HG03565 (cell line): Measurements from ENCODE around the gene DDX21.
"Not testable (repeated sequence)": the region's sequence is repeated elsewhere in the genome, so short reads cannot be mapped to it uniquely, and the experiment has no call there.

ENCODE experiments used
- ATAC-seq: cut with Tn5 transposase; IDR thresholded peaks from one replicate; pipeline ENCODE4 v1.9.1; 2021; ENCODE audit warnings: mild to moderate bottlenecking, moderate library complexity; ENCODE audit not compliant: unreplicated experiment

Gene DDX21

GRCh38 chr10:68987611-68988010 lies 31.6 kb downstream of the DDX21 start:
- no peak for ATAC-seq

DNA sequence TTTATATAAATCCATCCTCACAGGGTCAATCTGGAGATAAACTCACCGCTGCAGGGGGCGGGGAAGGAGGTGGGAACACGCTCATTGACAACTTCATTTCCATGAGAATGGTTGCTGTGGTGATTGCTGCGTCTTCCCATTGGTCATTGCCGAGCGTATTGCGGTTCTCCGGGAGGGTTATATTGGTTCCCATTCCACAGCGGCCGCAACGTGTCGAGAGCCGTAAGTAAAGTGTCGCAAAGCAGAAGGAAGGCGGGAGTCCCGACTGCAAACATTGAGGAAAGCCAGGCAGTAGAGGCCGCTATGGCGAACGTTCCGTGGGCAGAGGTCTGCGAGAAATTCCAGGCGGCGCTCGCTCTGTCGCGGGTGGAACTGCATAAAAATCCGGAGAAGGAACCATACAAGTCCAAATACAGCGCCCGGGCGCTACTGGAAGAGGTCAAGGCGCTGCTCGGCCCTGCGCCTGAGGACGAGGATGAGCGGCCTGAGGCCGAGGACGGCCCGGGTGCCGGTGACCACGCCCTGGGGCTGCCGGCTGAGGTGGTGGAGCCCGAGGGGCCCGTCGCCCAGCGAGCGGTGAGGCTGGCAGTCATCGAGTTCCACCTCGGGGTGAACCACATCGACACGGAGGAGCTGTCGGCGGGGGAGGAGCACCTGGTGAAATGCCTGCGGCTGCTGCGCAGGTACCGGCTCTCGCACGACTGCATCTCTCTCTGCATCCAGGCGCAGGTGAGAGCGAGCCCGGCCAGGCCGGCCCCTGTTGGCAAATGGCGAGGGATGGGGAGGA lies 32.8 kb downstream of the DDX21 start, which contains the start of gene KIFBP:
Gene KIFBP (plus strand): TSS at position 274 of the 787 bp plus-strand sequence. CDS start 30 bp downstream, at position 304.
- peak; percentile 70 for ATAC-seq

- no peak for ATAC-seq
Measured at GRCh38 chr10:68989317-68989990, 33.5 kb downstream of the DDX21 start.

DNA sequence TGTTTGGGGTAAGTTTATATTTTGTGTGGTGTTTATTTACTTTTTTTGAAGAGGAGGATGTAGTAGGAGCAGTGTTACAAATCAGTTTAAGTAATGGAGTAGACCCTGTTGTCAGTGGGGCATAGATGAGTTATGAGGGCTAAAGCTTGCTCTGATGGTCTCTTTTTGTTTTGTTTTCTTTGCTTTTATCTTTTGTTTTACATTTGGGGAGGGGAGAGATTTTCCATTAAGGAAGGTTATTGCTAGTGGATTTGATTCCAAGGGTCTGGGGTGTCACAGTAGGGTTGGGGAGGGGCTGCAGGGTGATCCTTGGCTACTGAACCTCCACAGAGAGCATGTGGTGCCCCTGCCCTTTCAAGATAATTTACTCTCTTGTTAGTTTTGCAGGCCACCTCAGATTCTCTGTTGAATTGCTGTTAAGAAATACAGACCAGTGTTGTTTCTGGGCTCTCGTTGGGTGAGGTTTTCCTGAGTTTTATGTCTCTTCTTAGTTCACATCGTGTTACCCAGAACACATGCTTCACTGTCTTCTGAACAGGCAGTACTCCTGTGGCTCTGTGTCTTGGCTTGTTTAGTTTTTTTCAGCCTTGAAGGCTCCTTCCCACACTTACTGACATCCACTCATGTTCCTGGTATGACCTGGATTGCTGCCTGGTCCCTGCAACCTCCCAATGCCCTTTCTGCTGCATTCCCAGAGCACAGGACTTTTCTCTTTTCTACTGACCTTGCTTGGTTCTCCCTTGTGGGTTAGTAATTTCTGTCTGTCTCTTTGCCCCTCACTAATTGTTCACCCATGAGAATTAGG lies 36.9 kb downstream of the DDX21 start:
- no peak for ATAC-seq

DNA sequence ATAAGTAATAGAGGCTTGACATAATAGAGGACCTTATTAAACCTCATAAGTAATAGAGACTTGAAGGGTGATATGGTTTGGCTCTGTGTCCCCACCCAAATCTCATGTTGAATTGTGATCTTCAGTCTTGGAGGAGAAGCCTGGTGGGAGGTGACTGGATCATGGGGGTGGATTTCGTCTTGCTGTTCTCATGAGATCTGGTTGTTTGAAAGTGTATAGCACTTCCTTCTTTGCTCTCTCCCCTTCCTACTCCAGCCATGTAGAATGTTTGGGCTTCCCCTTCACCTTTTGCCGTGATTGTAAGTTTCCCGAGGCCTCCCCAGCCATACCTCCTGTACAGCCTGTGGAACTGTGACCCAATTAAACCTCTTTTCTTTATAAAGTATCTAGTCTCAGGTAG lies 41.2 kb downstream of the DDX21 start:
- no peak for ATAC-seq

DNA sequence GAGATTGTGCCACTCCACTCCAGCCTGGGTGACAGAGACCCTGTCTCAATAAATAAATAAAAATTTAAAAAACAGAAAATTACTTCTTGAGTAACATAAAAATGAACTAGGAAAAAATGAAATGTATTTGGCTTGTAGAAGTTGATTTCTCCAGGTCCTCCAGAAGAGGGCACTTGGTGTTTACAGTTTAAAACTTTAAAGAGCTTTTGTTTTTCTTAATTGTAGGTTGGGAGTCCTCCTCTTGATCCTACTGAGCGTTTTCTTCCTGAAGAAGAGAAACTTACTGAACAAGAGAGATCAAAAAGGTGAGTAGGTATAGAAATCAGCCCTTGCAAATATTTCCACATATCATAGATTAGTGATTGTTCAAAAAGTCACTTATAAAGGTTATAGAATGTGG lies 48.9 kb downstream of the DDX21 start:
- ATAC-seq: no peak

DNA sequence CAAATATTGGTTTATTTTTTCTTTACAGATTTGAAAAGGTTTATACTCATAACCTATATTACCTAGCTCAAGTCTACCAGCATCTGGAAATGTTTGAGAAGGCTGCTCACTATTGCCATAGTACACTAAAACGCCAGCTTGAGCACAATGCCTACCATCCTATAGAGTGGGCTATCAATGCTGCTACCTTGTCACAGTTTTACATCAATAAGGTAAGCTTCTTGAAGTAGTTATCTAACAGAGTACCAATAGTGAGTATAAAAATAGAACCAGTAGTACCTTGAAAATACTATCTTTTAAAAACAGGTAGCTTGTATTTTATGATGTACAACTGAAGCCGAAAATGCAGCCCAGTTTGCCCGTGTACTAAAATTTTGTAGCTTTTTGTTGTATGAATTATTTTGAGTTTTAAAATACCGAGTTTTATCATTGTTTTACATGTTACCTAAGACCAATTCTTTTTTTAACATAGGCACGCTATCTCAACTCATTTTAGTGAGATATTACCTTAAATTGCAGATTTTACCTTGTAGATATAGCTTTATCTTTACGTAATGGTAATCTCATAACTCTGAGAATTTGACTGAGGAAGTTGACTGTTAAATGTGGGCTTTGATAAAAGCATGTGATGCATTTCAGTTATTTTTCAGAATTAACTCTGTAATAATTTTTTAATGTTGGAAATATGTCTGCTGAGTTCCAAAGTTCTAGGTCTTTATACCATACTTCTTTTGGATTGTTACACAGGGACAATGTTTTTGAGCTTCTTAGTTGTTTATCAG lies 49.9 kb downstream of the DDX21 start:
- ATAC-seq: no peak

GRCh38 chr10:69007260-69007659 lies 51.3 kb downstream of the DDX21 start:
- no peak for ATAC-seq

GRCh38 chr10:69009360-69009759 lies 53.4 kb downstream of the DDX21 start:
- no peak for ATAC-seq

DNA sequence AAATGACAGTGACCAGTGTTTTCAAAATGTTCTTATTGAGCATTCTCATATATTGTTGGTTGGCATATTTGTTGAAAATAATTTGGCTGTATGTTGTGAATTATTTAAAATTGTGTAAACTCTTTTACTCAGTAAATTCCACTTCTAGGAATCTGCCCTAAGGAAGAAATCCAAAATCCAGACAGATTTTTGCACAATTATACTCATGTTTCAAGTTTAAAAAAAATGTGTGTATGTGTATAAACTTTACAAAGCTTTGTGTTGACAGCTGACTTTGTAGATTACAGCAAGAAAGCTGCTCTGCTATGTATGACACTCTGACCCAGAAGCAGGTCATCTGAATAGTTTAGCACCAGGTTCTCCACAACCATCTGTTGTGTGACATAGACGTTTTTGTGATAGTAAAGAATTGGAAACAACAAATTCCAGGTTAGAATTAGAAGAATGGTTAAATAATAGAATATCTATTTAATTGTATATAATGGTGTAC lies 54.2 kb downstream of the DDX21 start:
- ATAC-seq: no peak

DNA sequence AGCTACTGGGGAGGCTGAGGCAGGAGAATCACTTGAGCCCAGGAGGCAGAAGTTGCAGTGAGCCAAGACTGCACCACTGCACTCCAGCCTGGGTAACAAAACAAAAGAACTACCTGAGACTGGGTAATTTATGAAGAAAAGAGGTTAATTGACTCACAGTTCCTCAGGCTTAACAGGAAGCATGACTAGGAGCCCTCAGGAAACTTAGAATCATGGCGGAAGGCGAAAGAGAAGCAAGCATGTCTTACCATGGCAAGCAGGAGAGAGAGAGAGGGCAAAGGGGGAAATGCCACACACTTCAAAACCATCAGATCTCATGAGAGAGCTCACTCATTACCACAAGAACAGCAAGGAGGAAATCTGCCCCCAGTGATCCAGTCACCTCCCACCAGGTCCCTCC lies 56.8 kb downstream of the DDX21 start:
- not testable (repeated sequence) for ATAC-seq

- ATAC-seq: no peak
Measured at GRCh38 chr10:69014171-69014570, 58.2 kb downstream of the DDX21 start.

GRCh38 chr10:69018613-69019012 lies 62.6 kb downstream of the DDX21 start:
- ATAC-seq: no peak

- ATAC-seq: no peak
Measured at GRCh38 chr10:69022611-69023010, 66.6 kb downstream of the DDX21 start.

GRCh38 chr10:69025370-69025896 lies 69.5 kb downstream of the DDX21 start:
- ATAC-seq: no peak

- ATAC-seq: no peak
Measured at GRCh38 chr10:69033256-69033655, 77.3 kb downstream of the DDX21 start.
